DND-41 (cell line): ENCODE data around the gene PPEF1.

Experiments
- CTCF ChIP-seq: IDR thresholded peaks from 2 replicates; pipeline ENCODE4 v1.5.1; 2012; ENCODE audit warnings: borderline replicate concordance, low read length, moderate library complexity, mild to moderate bottlenecking; ENCODE audit not compliant: poor library complexity, severe bottlenecking; ENCODE audit errors: extremely low read depth
- EZH2 ChIP-seq: IDR thresholded peaks from 3 replicates; pipeline ENCODE4 v1.6.1; 2012; ENCODE audit warnings: borderline replicate concordance, low read depth, mild to moderate bottlenecking, moderate library complexity, low read length, inconsistent platforms; ENCODE audit not compliant: severe bottlenecking

- TF ChIP-seq CTCF: no peak
- TF ChIP-seq EZH2: no peak
These were observed 14.4 kb downstream of the PPEF1 start for GRCh38 chrX:18721683-18722499.
